Measurements from ENCODE around the gene ETV4.
A peak's percentile ranks its signal among the peaks of the same experiment; 100 is the strongest.

ETV4 gene

GRCh38 chr17:43558805-43559160 is 12.6 kb upstream of the ETV4 start:
- 79% methylated on average over 5 of the region's 5 CpGs for WGBS
- no peak overlapping the region for H3K14ac ChIP-seq (ENCODE audit: low read length in 2 of 2)
- H3K9me3 ChIP-seq (ENCODE audit: control insufficient read depth, low read length) = no peaks in the 10 kb centered on the region
- no peak overlapping the region for H2BK15ac ChIP-seq (ENCODE audit: low read depth, poor library complexity, severe bottlenecking)
- peak overlapping the region in 1 of 2 experiments; percentile 2 for H2BK12ac ChIP-seq (ENCODE audit: low read length in 2 of 2)
- no peak overlapping the region for H2AK5ac ChIP-seq (ENCODE audit: low read length, severe bottlenecking)
- H3K18ac ChIP-seq (ENCODE audit: low read depth in 1 of 2, low read length in 2 of 2) = peak overlapping the region in 1 of 2 experiments; percentile 46
- H2AFZ ChIP-seq (ENCODE audit: low read depth, low read length) = no peak overlapping the region
- no peak for DNase-seq
- H3K4ac ChIP-seq (ENCODE audit: low read depth in 1 of 2, low read length in 2 of 2) = no peak overlapping the region
- no peak overlapping the region for H4K8ac ChIP-seq (ENCODE audit: low read length)
- no peak overlapping the region for H3K27ac ChIP-seq (ENCODE audit: low read length, poor library complexity, severe bottlenecking)
- H3K36me3 ChIP-seq (ENCODE audit: control insufficient read depth in 1 of 2, insufficient read depth in 2 of 2, low read depth in 1 of 2, low read length in 2 of 2) = no peaks in the 10 kb centered on the region
- H3K27me3 ChIP-seq (ENCODE audit: control insufficient read depth in 1 of 2, insufficient read depth in 1 of 2, low read length in 2 of 2) = peaks cover 30 to 44% of the 10 kb centered on the region in 2 experiments
- no peak overlapping the region for H2BK120ac ChIP-seq (ENCODE audit: low read depth, low read length)
- no peak overlapping the region for H3K23ac ChIP-seq (ENCODE audit: low read length in 2 of 2)
- no peak overlapping the region for H2BK5ac ChIP-seq (ENCODE audit: low read depth, low read length, poor library complexity, severe bottlenecking)
- H3K9ac ChIP-seq (ENCODE audit: low read length) = no peak overlapping the region
- no peak overlapping the region for H4K91ac ChIP-seq (ENCODE audit: low read length)
- H3K79me1 ChIP-seq (replicated peaks; ENCODE audit: low read length, poor library complexity, severe bottlenecking) = no peaks in the 10 kb centered on the region
- H3K4me3 ChIP-seq (ENCODE audit: insufficient read depth in 1 of 2, low read depth in 1 of 2, low read length in 2 of 2) = no peak overlapping the region
- no peak overlapping the region for H3K4me2 ChIP-seq (ENCODE audit: low read length, poor library complexity, severe bottlenecking)
- peaks cover 8% of the 10 kb centered on the region for H3K4me1 ChIP-seq (ENCODE audit: control insufficient read depth, insufficient read depth, low read depth, low read length)

GRCh38 chr17:43556292-43556691 is 10.2 kb upstream of the ETV4 start:
- peak overlapping the region in 1 of 2 experiments; percentile 73 for H3K18ac ChIP-seq (ENCODE audit: low read depth in 1 of 2, low read length in 2 of 2)
- no peak overlapping the region for H3K14ac ChIP-seq (ENCODE audit: low read length in 2 of 2)
- H3K27ac ChIP-seq (ENCODE audit: low read length, poor library complexity, severe bottlenecking) = no peak overlapping the region
- no peaks in the 10 kb centered on the region for H3K36me3 ChIP-seq (ENCODE audit: control insufficient read depth in 1 of 2, insufficient read depth in 2 of 2, low read depth in 1 of 2, low read length in 2 of 2)
- H3K4me1 ChIP-seq (ENCODE audit: control insufficient read depth, insufficient read depth, low read depth, low read length) = peaks cover 9% of the 10 kb centered on the region
- no peak overlapping the region for H4K91ac ChIP-seq (ENCODE audit: low read length)
- H3K4ac ChIP-seq (ENCODE audit: low read depth in 1 of 2, low read length in 2 of 2) = no peak overlapping the region
- H3K79me1 ChIP-seq (replicated peaks; ENCODE audit: low read length, poor library complexity, severe bottlenecking) = no peaks in the 10 kb centered on the region
- H3K4me2 ChIP-seq (ENCODE audit: low read length, poor library complexity, severe bottlenecking) = no peak overlapping the region
- peaks cover 8 to 28% of the 10 kb centered on the region in 2 experiments for H3K27me3 ChIP-seq (ENCODE audit: control insufficient read depth in 1 of 2, insufficient read depth in 1 of 2, low read length in 2 of 2)
- no peak overlapping the region for H2AK5ac ChIP-seq (ENCODE audit: low read length, severe bottlenecking)
- peak overlapping the region; percentile 63 for H4K8ac ChIP-seq (ENCODE audit: low read length)
- H2BK12ac ChIP-seq (ENCODE audit: low read length in 2 of 2) = peak overlapping the region in 1 of 2 experiments; percentile 39
- H2BK120ac ChIP-seq (ENCODE audit: low read depth, low read length) = no peak overlapping the region
- H3K4me3 ChIP-seq (ENCODE audit: insufficient read depth in 1 of 2, low read depth in 1 of 2, low read length in 2 of 2) = no peak overlapping the region
- no peak overlapping the region for H2BK5ac ChIP-seq (ENCODE audit: low read depth, low read length, poor library complexity, severe bottlenecking)
- no peak overlapping the region for H2BK15ac ChIP-seq (ENCODE audit: low read depth, poor library complexity, severe bottlenecking)
- no peak overlapping the region for H2AFZ ChIP-seq (ENCODE audit: low read depth, low read length)
- no peaks in the 10 kb centered on the region for H3K9me3 ChIP-seq (ENCODE audit: control insufficient read depth, low read length)
- no peak overlapping the region for H3K23ac ChIP-seq (ENCODE audit: low read length in 2 of 2)
- H3K9ac ChIP-seq (ENCODE audit: low read length) = peak overlapping the region; percentile 47
- peak; percentile 76 for DNase-seq
- 41% methylated on average over 5 of the region's 5 CpGs for WGBS

GRCh38 chr17:43554857-43555256 is 8.7 kb upstream of the ETV4 start:
- H2BK5ac ChIP-seq (ENCODE audit: low read depth, low read length, poor library complexity, severe bottlenecking) = no peak overlapping the region
- no peak overlapping the region for H4K91ac ChIP-seq (ENCODE audit: low read length)
- peaks cover 0 to 18% of the 10 kb centered on the region in 2 experiments for H3K27me3 ChIP-seq (ENCODE audit: control insufficient read depth in 1 of 2, insufficient read depth in 1 of 2, low read length in 2 of 2)
- DNase-seq = no peak
- peak overlapping the region; percentile 3 for H3K4me2 ChIP-seq (ENCODE audit: low read length, poor library complexity, severe bottlenecking)
- H2BK15ac ChIP-seq (ENCODE audit: low read depth, poor library complexity, severe bottlenecking) = no peak overlapping the region
- peak overlapping the region; percentile 70 for H2AFZ ChIP-seq (ENCODE audit: low read depth, low read length)
- H3K23ac ChIP-seq (ENCODE audit: low read length in 2 of 2) = no peak overlapping the region
- no peaks in the 10 kb centered on the region for H3K9me3 ChIP-seq (ENCODE audit: control insufficient read depth, low read length)
- H2BK12ac ChIP-seq (ENCODE audit: low read length in 2 of 2) = no peak overlapping the region
- H3K27ac ChIP-seq (ENCODE audit: low read length, poor library complexity, severe bottlenecking) = no peak overlapping the region
- H3K18ac ChIP-seq (ENCODE audit: low read depth in 1 of 2, low read length in 2 of 2) = peak overlapping the region in 1 of 2 experiments; percentile 87
- H3K36me3 ChIP-seq (ENCODE audit: control insufficient read depth in 1 of 2, insufficient read depth in 2 of 2, low read depth in 1 of 2, low read length in 2 of 2) = no peaks in the 10 kb centered on the region
- no peak overlapping the region for H3K4ac ChIP-seq (ENCODE audit: low read depth in 1 of 2, low read length in 2 of 2)
- H2AK5ac ChIP-seq (ENCODE audit: low read length, severe bottlenecking) = no peak overlapping the region
- peaks cover 9% of the 10 kb centered on the region for H3K4me1 ChIP-seq (ENCODE audit: control insufficient read depth, insufficient read depth, low read depth, low read length)
- H3K79me1 ChIP-seq (replicated peaks; ENCODE audit: low read length, poor library complexity, severe bottlenecking) = no peaks in the 10 kb centered on the region
- H3K9ac ChIP-seq (ENCODE audit: low read length) = no peak overlapping the region
- no peak overlapping the region for H3K4me3 ChIP-seq (ENCODE audit: insufficient read depth in 1 of 2, low read depth in 1 of 2, low read length in 2 of 2)
- H4K8ac ChIP-seq (ENCODE audit: low read length) = no peak overlapping the region
- WGBS = 58% methylated on average over 5 of the region's 6 CpGs
- H3K14ac ChIP-seq (ENCODE audit: low read length in 2 of 2) = no peak overlapping the region
- no peak overlapping the region for H2BK120ac ChIP-seq (ENCODE audit: low read depth, low read length)

- peaks cover 9% of the 10 kb centered on the region for H3K4me1 ChIP-seq (ENCODE audit: control insufficient read depth, insufficient read depth, low read depth, low read length)
- no peaks in the 10 kb centered on the region for H3K9me3 ChIP-seq (ENCODE audit: control insufficient read depth, low read length)
- H3K9ac ChIP-seq (ENCODE audit: low read length) = no peak overlapping the region
- H3K4ac ChIP-seq (ENCODE audit: low read depth in 1 of 2, low read length in 2 of 2) = no peak overlapping the region
- H2AFZ ChIP-seq (ENCODE audit: low read depth, low read length) = no peak overlapping the region
- 63% methylated on average over 2 of the region's 2 CpGs for WGBS
- no peak overlapping the region for H3K18ac ChIP-seq (ENCODE audit: low read depth in 1 of 2, low read length in 2 of 2)
- H2BK120ac ChIP-seq (ENCODE audit: low read depth, low read length) = no peak overlapping the region
- DNase-seq = no peak
- no peak overlapping the region for H2BK15ac ChIP-seq (ENCODE audit: low read depth, poor library complexity, severe bottlenecking)
- no peak overlapping the region for H3K4me2 ChIP-seq (ENCODE audit: low read length, poor library complexity, severe bottlenecking)
- peaks cover 0 to 15% of the 10 kb centered on the region in 2 experiments for H3K27me3 ChIP-seq (ENCODE audit: control insufficient read depth in 1 of 2, insufficient read depth in 1 of 2, low read length in 2 of 2)
- no peak overlapping the region for H2AK5ac ChIP-seq (ENCODE audit: low read length, severe bottlenecking)
- H3K23ac ChIP-seq (ENCODE audit: low read length in 2 of 2) = no peak overlapping the region
- H2BK5ac ChIP-seq (ENCODE audit: low read depth, low read length, poor library complexity, severe bottlenecking) = no peak overlapping the region
- H2BK12ac ChIP-seq (ENCODE audit: low read length in 2 of 2) = no peak overlapping the region
- H3K36me3 ChIP-seq (ENCODE audit: control insufficient read depth in 1 of 2, insufficient read depth in 2 of 2, low read depth in 1 of 2, low read length in 2 of 2) = no peaks in the 10 kb centered on the region
- H3K27ac ChIP-seq (ENCODE audit: low read length, poor library complexity, severe bottlenecking) = no peak overlapping the region
- H3K14ac ChIP-seq (ENCODE audit: low read length in 2 of 2) = no peak overlapping the region
- H3K4me3 ChIP-seq (ENCODE audit: insufficient read depth in 1 of 2, low read depth in 1 of 2, low read length in 2 of 2) = no peak overlapping the region
- H4K91ac ChIP-seq (ENCODE audit: low read length) = no peak overlapping the region
- no peak overlapping the region for H4K8ac ChIP-seq (ENCODE audit: low read length)
- no peaks in the 10 kb centered on the region for H3K79me1 ChIP-seq (replicated peaks; ENCODE audit: low read length, poor library complexity, severe bottlenecking)
These were observed 7.4 kb upstream of the ETV4 start for GRCh38 chr17:43553573-43553972.
